ENCODE results near the gene GARIN5B. TPM values are rescaled to one million over a fixed set of nuclear protein-coding genes. Genes with fewer than 3 reads are reported as not detected.

Gene GARIN5B
- polyA plus RNA-seq, 1 of the 3 experiments (the other 2 are of a cell fraction) = not detected

DNA sequence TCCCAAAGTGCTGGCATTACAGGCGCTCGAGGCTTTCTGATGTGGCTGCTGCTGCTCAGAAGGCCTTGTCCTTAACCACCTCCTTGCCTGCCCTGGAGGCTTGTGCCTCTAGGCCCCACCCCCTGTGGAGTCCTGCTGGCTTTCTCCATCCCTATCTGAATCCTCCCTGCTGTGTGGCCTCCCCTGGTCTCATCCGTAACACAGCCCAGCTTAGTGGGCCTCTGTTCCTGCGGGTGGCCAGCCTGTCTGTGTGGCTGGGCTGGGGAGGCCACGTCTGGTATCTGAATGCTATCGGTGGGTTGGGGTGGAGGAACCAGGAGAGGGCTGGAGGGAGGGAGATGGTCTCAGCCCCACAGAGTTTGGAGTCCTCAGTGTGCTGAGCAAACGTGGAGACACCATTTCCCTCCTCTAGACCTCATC, 27.4 kb upstream of the GARIN5B start (continued):
- TF ChIP-seq, protein P1, sequence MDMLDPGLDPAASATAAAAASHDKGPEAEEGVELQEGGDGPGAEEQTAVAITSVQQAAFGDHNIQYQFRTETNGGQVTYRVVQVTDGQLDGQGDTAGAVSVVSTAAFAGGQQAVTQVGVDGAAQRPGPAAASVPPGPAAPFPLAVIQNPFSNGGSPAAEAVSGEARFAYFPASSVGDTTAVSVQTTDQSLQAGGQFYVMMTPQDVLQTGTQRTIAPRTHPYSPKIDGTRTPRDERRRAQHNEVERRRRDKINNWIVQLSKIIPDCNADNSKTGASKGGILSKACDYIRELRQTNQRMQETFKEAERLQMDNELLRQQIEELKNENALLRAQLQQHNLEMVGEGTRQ (IDR thresholded peaks at IDR 0.05; ENCODE audit: borderline replicate concordance, low read depth, low read length) = no peak
- TF ChIP-seq, protein P2, sequence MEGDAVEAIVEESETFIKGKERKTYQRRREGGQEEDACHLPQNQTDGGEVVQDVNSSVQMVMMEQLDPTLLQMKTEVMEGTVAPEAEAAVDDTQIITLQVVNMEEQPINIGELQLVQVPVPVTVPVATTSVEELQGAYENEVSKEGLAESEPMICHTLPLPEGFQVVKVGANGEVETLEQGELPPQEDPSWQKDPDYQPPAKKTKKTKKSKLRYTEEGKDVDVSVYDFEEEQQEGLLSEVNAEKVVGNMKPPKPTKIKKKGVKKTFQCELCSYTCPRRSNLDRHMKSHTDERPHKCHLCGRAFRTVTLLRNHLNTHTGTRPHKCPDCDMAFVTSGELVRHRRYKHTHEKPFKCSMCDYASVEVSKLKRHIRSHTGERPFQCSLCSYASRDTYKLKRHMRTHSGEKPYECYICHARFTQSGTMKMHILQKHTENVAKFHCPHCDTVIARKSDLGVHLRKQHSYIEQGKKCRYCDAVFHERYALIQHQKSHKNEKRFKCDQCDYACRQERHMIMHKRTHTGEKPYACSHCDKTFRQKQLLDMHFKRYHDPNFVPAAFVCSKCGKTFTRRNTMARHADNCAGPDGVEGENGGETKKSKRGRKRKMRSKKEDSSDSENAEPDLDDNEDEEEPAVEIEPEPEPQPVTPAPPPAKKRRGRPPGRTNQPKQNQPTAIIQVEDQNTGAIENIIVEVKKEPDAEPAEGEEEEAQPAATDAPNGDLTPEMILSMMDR (IDR thresholded peaks at IDR 0.05) = no peak
- TF ChIP-seq GATA2 (CRISPR knock-in tag; IDR thresholded peaks at IDR 0.05) (no peak), CHD2 (IDR thresholded peaks at IDR 0.05; ENCODE audit: low read length, partially characterized antibody) (no peak), NFIC (IDR thresholded peaks at IDR 0.05; ENCODE audit: borderline replicate concordance) (no peak), POLR2AphosphoS5 (IDR thresholded peaks at IDR 0.05; ENCODE audit: low read depth, low read length) (no peak)

DNA sequence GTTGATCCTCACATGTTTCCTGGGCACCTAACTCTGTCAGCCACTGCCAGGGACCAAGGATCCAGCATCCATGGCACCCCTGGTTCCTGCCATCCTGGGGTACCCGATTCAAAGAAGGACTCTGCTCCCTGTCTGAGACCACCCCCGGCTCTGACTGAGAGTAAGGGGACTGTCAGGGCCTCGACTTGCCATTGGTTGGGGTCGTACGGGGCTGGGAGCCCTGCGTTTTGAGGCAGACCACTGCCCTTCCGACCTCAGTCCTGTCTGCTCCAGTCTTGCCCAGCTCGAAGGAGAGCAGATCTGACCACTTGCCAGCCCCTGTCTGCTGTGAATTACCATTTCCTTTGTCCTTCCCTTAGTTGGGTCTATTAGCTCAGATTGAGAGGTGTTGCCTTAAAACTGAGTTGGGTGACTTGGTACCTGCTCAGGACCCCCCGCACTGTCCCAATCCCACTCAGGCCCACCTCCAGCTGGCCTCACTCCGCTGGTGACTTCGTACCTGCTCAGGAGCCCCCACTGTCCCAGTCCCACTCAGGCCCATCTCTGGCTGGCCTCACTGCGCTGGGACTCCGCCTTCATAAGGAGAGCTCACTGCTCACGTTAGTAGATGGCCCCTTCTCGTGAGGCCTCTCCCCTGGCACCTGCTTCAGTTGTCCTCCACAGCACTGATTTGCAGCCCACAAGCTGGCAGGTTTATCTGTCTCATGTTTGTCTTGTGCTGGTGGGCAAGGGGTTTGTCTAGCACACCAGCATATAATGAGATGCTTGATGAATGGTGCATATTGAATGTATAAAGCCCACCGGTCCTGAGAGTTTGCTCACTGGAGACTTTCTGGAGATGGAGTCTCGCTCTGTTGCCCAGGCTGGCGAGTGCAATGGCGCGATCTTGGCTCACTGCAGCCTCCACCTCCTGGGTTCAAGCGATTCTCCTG, 26.6 kb upstream of the GARIN5B start:
- TF ChIP-seq ELF1 (IDR thresholded peaks at IDR 0.05) (no peak), SMC3 (IDR thresholded peaks at IDR 0.05; ENCODE audit: low read depth, low read length) (no peak), FOXM1 (IDR thresholded peaks at IDR 0.05; ENCODE audit: low read depth) (no peak), NRF1 (IDR thresholded peaks at IDR 0.05; ENCODE audit: low read depth, low read length) (no peak), POLR2AphosphoS5 (IDR thresholded peaks at IDR 0.05; ENCODE audit: low read depth, low read length) (no peak; the same call in none of the 2 replicates)
- TF ChIP-seq, protein P3, sequence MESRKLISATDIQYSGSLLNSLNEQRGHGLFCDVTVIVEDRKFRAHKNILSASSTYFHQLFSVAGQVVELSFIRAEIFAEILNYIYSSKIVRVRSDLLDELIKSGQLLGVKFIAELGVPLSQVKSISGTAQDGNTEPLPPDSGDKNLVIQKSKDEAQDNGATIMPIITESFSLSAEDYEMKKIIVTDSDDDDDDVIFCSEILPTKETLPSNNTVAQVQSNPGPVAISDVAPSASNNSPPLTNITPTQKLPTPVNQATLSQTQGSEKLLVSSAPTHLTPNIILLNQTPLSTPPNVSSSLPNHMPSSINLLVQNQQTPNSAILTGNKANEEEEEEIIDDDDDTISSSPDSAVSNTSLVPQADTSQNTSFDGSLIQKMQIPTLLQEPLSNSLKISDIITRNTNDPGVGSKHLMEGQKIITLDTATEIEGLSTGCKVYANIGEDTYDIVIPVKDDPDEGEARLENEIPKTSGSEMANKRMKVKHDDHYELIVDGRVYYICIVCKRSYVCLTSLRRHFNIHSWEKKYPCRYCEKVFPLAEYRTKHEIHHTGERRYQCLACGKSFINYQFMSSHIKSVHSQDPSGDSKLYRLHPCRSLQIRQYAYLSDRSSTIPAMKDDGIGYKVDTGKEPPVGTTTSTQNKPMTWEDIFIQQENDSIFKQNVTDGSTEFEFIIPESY (IDR thresholded peaks at IDR 0.05; ENCODE audit: borderline replicate concordance, low read depth) = no peak
- Histone ChIP-seq H3F3A (replicated peaks; ENCODE audit: insufficient read depth) (peaks cover 40% of the 10 kb centered on the region), H3K79me2 (ENCODE audit: insufficient read depth) (peaks cover 48% of the 10 kb centered on the region), H3K9me2 (no peaks in the 10 kb centered on the region), H3K9me3 (no peaks in the 10 kb centered on the region), H4K20me1 (ENCODE audit: insufficient read depth) (peaks cover 65% of the 10 kb centered on the region), H3K4me1 (ENCODE audit: control insufficient read depth in 1 of 2, insufficient read depth in 2 of 2, low read depth in 1 of 2, low read length in 1 of 2) (peaks cover 23 to 47% of the 10 kb centered on the region in 2 experiments; a peak in 3 of 4 replicates), H3K27ac (ENCODE audit: low read depth in 2 of 2, low read length in 1 of 2) (peak overlapping the region in 1 of 2 experiments; percentile 30; a peak in 1 of 4 replicates), H3K27me3 (ENCODE audit: insufficient read depth) (no peaks in the 10 kb centered on the region), H3K36me3 (replicated peaks in 1 of 2; ENCODE audit: control insufficient read depth in 1 of 2, insufficient read depth in 2 of 2, low read length in 1 of 2) (peaks cover 43 to 45% of the 10 kb centered on the region in 2 experiments), H3K9ac (no peak overlapping the region), H2AFZ (ENCODE audit: low read depth) (no peak overlapping the region), H3K4me2 (peak overlapping the region; percentile 100), H3K4me3 (ENCODE audit: low read depth in 2 of 2, low read length in 1 of 2) (no peak overlapping the region; a peak in 1 of 4 replicates)
- 86% methylated on average over 15 of the region's 21 CpGs for WGBS (ENCODE audit: low lambda C conversion rate)
- POLR2A ChIA-PET = interaction anchor here (0.5 to 4.5 kb wide), 4 partner anchors 10 to 162 kb away, joined by 3 to 33 read pairs (median 6); partner anchors contain the start of gene UBE2S
- DNase-seq = no peak
- CTCF ChIA-PET = interaction anchor here (1.1 to 5.3 kb wide), 7 partner anchors 10 to 248 kb away, joined by 3 to 22 read pairs (median 5); no protein-coding TSS in a partner anchor
